VCaP (cell line): Measurements from ENCODE around the gene TMEM94.
"Not testable (repeated sequence)": the region's sequence is repeated elsewhere in the genome, so short reads cannot be mapped to it uniquely, and the experiment has no call there.

ENCODE experiments used
- H3K27ac ChIP-seq: fragments of 450-650 bp; 2 replicates; pipeline ENCODE4 v1.5.1; 2017
- TF ChIP-seq, protein P1 (sequence below): fragments of 450-650 bp; conservative IDR thresholded peaks from 2 replicates; pipeline ENCODE4 v1.5.1; 2017; ENCODE audit warnings: mild to moderate bottlenecking, moderate library complexity

Gene TMEM94

GRCh38 chr17:75454193-75454592, 2.2 kb upstream of the TMEM94 start:
- H3K27ac ChIP-seq, result no peak overlapping the region
- TF ChIP-seq, protein P1, sequence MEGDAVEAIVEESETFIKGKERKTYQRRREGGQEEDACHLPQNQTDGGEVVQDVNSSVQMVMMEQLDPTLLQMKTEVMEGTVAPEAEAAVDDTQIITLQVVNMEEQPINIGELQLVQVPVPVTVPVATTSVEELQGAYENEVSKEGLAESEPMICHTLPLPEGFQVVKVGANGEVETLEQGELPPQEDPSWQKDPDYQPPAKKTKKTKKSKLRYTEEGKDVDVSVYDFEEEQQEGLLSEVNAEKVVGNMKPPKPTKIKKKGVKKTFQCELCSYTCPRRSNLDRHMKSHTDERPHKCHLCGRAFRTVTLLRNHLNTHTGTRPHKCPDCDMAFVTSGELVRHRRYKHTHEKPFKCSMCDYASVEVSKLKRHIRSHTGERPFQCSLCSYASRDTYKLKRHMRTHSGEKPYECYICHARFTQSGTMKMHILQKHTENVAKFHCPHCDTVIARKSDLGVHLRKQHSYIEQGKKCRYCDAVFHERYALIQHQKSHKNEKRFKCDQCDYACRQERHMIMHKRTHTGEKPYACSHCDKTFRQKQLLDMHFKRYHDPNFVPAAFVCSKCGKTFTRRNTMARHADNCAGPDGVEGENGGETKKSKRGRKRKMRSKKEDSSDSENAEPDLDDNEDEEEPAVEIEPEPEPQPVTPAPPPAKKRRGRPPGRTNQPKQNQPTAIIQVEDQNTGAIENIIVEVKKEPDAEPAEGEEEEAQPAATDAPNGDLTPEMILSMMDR, result no peak

- not testable (repeated sequence) for H3K27ac ChIP-seq
Observed at GRCh38 chr17:75454672-75455071, 1.8 kb upstream of the TMEM94 start.

- TF ChIP-seq, protein P1, result no peak
- H3K27ac ChIP-seq, result peak overlapping the region; percentile 85
Observed at GRCh38 chr17:75456039-75456416, 407 bp upstream of the TMEM94 start.

DNA sequence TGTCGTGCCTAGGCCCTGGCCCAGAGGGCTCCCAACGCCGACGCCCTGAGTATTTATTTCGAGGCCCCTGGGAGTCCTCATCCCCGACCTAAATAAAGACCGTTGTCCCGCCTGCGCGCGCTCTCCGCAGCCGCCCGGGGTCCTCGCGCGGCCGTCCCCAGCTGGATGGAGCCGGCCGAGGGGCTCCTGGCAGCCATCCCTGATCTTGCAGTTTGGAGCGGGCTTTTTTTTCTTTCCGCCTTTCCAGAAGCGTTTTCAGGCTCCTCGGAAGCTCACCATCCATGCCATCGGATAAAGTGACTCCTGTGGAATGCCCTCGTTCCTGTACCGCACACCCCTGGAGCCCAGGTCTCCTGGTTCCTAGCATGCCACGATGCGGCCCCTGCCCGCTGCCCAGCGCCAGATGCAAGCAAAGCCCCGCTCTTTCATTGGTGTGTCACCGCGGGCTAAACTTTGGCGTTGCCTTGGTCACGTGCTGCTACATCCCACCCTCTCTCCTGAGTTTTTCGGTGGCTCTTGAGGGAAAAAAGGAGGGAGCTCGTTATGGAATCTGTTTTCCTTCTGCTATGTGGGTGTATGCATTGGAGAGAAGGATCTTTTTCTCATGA, 716 bp downstream of the TMEM94 start:
- H3K27ac ChIP-seq, result peak overlapping the region; percentile 85
- TF ChIP-seq, protein P1, result no peak

DNA sequence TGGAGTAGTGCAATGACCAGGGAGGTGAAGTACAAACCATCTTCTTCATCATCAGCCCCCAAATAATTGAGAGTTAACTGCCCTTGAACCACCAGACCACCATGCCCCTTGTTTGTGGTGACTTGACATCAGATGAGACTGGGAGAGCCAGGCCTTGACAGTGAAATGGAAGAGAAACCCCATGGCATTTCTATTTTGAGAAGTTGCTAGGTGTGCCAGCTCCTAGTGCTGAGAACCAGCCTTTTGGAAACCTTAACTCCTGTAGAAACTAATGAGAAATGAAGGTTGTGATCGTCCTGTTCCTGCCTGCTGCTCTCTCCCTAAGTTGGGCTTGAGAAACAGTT, 2.8 kb downstream of the TMEM94 start:
- TF ChIP-seq, protein P1, result no peak
- H3K27ac ChIP-seq, result no peak overlapping the region

DNA sequence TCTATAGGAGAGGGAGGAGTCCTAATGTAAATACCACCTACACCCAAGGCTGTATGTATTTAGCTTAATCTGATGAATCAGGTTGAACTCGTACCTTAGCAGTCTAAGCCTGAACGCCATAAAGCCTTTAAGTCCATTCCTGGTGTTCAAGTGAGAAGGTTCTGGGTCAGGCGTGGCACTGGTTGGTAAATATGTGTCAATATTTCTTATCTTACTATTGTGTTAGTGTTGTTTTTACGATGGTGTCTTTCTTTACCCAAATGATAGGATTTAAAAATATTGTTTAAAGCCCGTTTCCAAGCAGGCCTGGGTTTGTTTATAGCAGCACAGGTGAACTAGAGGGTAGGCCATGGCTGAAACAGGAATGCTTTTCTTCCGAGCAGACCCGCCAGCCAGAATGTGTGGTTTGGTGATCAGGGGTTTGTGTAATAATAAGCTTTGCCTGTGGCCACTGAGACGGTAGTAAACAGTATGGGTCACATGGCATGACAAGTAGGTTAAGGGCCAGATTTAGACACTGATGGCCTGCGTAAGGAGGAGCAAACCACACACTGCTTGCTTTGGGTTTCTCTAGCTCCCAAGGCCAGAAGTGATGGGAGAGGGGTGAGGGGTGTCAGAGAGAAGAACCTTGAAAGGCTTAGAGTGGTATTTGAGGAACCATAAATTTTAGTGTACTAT, 3.3 kb downstream of the TMEM94 start:
- TF ChIP-seq, protein P1, result no peak
- no peak overlapping the region for H3K27ac ChIP-seq

GRCh38 chr17:75460295-75460694, 3.9 kb downstream of the TMEM94 start:
- TF ChIP-seq, protein P1, result no peak
- no peak overlapping the region for H3K27ac ChIP-seq

- TF ChIP-seq, protein P1, result no peak
- no peak overlapping the region for H3K27ac ChIP-seq
Observed at GRCh38 chr17:75463603-75464002, 7.2 kb downstream of the TMEM94 start.
